IPS-NIHi7 (cell line): Measurements from ENCODE around the gene NLN.
"Not testable (repeated sequence)": the region's sequence is repeated elsewhere in the genome, so short reads cannot be mapped to it uniquely, and the experiment has no call there.

Source experiments
- DNase-seq: peaks from one replicate; pipeline ENCODE4 v3.0.0; 2012; ENCODE audit warnings: mixed read lengths; ENCODE audit errors: extremely low spot score

NLN gene

GRCh38 chr5:65772963-65773362 lies 51.0 kb downstream of the NLN start:
- DNase-seq = not testable (repeated sequence)

- DNase-seq = no peak
Measured at GRCh38 chr5:65774346-65774745, 52.3 kb downstream of the NLN start.

GRCh38 chr5:65775476-65775875 lies 53.5 kb downstream of the NLN start:
- no peak for DNase-seq

GRCh38 chr5:65776441-65777141 lies 54.6 kb downstream of the NLN start:
- DNase-seq = no peak

GRCh38 chr5:65778126-65778525 lies 56.1 kb downstream of the NLN start:
- DNase-seq = no peak

GRCh38 chr5:65779643-65780042 lies 57.6 kb downstream of the NLN start:
- no peak for DNase-seq

DNA sequence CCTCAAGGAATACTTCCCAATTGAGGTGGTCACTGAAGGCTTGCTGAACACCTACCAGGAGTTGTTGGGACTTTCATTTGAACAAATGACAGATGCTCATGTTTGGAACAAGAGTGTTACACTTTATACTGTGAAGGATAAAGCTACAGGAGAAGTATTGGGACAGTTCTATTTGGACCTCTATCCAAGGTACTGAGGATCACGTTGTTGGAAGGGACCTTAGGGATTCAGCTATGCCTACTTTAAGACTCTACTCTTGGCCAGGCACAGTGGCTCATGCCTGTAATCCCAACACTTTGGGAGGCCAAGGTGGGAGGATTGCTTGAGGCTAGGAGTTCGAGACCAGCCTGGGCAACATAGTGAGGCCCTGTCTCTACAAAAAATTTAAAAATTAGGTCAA lies 66.3 kb downstream of the NLN start:
- DNase-seq = not testable (repeated sequence)

DNA sequence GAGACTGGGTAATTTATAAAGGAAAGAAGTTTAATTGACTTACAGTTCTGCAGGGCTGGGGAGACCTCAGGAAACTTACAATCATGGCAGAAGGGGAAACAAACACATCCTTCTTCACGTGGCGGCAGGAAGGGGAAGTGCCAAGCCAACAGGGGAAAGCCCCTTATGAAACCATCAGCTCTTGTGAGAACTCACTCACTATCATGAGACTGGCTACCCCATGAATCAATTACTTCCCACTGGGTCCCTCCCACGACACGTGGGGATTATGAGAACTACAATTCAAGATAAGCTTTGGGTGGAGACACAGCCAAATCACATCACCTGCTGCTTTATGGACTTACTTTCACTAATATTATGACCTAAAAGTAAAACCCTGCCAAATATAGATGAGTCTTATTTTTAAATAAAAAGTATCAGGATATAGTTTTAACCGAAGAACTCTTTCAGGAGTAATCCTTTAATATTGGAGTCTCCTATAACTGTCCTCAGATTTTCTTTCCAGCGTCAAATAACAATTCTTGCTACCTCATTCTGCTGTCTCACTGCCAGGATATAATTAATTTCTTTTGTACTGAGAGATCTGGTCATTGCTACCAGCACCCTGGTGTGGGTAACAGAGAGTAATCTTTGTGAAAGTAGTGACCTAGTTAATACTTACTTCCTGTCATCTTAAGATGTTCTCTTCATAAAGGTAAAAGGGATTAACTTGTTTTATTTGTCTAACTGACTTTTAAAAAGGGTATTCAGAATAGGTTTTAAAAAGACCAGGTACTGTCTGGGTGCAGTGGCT lies 68.6 kb downstream of the NLN start:
- no peak for DNase-seq

DNA sequence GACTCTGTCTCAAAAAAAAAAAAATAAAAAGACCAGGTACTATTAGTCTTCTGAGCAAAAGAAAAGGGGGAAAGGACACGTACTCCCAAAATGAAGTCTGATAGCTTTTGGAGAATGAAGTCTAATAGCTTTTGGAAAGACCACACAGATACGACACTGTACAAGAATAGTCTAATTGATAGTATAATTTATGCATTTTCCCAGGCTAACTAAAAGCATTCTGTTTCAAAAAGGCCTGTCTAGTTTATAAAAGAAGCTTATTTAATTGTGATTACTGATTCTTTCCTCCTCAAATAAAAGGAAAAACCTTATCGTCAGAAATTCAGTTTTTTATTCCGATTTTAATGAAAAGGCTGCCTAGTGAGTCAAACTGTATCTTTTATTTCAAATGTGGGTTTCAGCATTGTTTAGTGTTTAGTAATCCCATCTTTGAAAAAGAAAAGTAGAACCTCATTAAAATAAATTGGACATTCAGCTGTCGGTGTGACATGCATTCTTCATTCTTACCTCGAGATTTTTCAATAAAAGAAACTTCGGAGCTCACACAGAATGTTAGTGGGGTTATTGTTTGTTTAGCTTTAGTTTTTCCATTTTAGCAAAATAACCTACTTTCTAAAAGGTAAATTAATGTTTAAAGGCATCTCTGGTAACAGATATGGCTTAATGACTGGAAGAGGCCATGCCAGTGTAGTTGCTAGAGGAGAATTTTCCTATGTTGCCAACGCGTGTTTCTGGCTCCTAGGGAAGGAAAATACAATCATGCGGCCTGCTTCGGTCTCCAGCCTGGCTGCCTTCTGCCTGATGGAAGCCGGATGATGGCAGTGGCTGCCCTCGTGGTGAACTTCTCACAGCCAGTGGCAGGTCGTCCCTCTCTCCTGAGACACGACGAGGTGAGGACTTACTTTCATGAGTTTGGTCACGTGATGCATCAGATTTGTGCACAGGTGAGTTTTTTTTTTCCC lies 70.0 kb downstream of the NLN start:
- no peak for DNase-seq

DNA sequence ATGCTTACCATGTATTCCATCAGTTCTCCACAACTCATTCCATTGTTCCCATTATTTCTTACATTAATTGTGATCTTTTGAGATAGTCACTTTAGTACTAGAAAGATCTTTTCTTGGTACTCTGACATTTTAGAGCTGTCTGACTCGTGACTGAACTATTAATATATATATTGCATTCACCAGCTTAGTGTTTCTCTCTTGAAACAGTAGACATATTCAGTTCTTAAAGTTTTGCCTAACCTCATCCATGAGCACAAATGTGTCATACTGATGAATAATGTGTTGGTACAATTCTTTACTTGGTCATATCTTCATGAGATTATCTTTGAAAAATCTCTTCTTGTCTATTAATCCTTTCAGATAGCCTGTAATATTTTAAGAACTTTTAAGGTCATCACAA lies 74.3 kb downstream of the NLN start:
- no peak for DNase-seq

DNA sequence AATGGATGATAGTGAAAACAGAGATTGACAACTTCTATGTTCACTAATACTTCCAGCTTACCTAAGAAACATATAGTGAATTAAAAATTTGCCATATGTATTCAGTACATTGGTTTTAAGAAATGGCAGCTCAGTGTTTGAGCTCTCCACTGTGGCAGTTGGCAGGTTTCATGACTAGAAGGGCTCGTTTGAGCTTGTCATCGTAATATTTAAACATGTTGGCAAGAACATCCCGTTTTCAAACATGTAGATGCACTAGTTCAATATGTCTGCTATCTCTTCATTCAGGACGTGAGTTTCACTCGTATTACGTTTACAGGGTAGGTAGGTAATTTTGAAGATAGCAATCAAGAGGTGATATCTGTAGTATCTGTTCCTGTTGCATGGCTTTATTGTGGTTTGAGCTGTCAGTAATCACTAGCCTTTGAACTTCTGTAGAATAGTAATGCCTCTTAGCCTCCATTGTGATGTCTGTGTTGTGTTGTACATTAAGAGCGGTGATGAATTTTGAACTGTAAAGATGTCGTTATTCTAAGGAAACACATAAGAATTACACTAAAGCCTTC lies 74.8 kb downstream of the NLN start:
- no peak for DNase-seq

- DNase-seq = no peak
Measured at GRCh38 chr5:65797481-65797880, 75.5 kb downstream of the NLN start.

DNA sequence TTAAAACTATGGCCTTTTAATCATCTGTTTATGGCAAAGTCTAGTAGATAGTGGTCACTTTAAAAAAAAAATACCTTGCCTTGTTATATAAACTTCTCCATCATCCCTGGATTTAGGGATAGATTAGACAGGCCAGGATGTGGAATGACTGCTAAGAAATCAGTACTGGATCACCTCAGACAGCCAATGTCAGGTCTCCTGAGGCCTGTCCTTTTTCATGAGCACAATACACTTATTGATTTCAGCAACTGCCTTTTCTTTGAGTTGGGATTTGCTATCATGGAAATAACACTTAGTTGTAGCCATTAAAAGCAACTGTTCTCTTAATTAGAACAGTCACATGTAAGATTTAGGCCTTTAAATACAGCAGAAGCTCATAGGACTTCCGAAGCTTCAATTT lies 77.9 kb downstream of the NLN start:
- DNase-seq = no peak

GRCh38 chr5:65800775-65801174 lies 78.8 kb downstream of the NLN start:
- no peak for DNase-seq

GRCh38 chr5:65801352-65801783 lies 79.4 kb downstream of the NLN start:
- no peak for DNase-seq

GRCh38 chr5:65802080-65802479 lies 80.1 kb downstream of the NLN start:
- no peak for DNase-seq

GRCh38 chr5:65802820-65803219 lies 80.8 kb downstream of the NLN start:
- no peak for DNase-seq

DNA sequence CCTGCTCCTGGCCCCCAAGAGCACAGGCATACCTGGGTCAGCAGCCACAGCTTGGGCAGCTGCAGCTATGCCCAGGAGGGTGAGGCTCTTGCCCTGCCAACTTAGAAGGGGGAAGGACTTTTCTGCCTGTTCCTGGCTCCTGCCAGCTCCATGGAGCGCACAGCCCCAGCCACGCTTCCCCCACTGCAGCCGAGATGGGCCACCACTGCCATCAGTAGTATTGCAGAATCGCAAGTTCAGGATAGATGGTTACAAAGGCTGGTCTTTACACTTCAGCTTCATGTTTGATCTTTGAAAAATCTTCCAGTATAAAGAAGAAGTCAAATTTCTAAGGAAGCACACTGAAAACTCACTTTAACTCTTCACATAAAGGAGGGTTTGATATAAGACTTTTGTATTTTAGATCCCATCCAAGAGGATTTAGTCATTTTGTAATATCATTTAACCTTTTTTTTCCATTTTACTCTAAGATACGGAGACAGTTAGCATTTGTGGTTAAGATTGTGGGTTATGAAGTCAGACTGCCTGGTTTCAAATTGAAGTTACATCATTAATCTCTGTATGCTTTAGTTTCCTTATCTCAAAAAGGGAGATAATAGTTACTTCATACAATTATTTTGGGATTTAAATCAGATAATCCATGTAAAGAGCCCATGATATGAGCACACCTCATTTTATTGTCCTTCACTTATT lies 81.8 kb downstream of the NLN start:
- DNase-seq = no peak

DNA sequence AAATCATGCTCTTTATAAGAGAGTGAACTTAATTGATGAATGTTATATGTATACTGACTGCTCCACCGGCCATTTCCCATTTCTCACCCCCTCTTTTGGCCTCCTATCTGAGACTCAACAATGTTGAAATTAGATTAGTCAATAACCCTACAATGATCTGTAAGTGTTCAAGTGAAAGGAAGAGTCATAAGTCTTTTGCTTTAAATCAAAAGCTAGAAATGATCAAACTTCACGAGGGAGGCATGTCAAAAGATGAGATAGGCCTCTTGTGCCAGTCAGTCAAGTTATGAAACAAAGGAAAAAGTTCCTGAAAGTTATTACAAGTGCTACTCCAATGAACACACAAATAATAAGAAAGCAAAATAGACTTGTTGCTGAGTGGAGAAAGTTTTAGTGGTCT lies 83.1 kb downstream of the NLN start:
- DNase-seq = no peak

GRCh38 chr5:65807494-65807893 lies 85.5 kb downstream of the NLN start:
- DNase-seq = not testable (repeated sequence)

GRCh38 chr5:65808251-65808741 lies 86.3 kb downstream of the NLN start:
- DNase-seq = no peak
